GM20000 (cell line): ENCODE data around the gene LASP1.

Source experiments
- DNase-seq: peaks from one replicate; pipeline ENCODE4 v3.0.0; 2012; ENCODE audit warnings: low spot score
- CTCF ChIP-seq: IDR thresholded peaks from 2 replicates; pipeline ENCODE4 v1.5.1; 2012; ENCODE audit warnings: mild to moderate bottlenecking, control low read depth; ENCODE audit errors: extremely low read depth, missing control alignments

LASP1 gene

GRCh38 chr17:38893113-38893512 is 23.3 kb downstream of the LASP1 start:
- no peak for DNase-seq
- TF ChIP-seq CTCF, result no peak

- DNase-seq, result no peak
- TF ChIP-seq CTCF, result no peak
Measured at GRCh38 chr17:38893607-38894006, 23.7 kb downstream of the LASP1 start.

GRCh38 chr17:38894276-38894675 is 24.4 kb downstream of the LASP1 start:
- TF ChIP-seq CTCF, result no peak
- no peak for DNase-seq

- DNase-seq, result no peak
- TF ChIP-seq CTCF, result no peak
Measured at GRCh38 chr17:38896346-38896954, 26.6 kb downstream of the LASP1 start.

- DNase-seq, result no peak
- TF ChIP-seq CTCF, result no peak
Measured at GRCh38 chr17:38897176-38897575, 27.3 kb downstream of the LASP1 start.

- DNase-seq, result no peak
Measured at GRCh38 chr17:38897671-38898290, 27.9 kb downstream of the LASP1 start.

GRCh38 chr17:38898291-38898679 is 28.4 kb downstream of the LASP1 start:
- TF ChIP-seq CTCF, result no peak
- no peak for DNase-seq

More at GRCh38 chr17:38897671-38898290, 27.9 kb downstream of the LASP1 start:
- no peak for TF ChIP-seq CTCF
